ENCODE results near the gene C6orf89. TPM values are rescaled to one million over a fixed set of nuclear protein-coding genes. Genes with fewer than 3 reads are reported as not detected.
A peak's percentile ranks its signal among the peaks of the same experiment; 100 is the strongest.

C6orf89 gene
- total RNA-seq, 1 experiment from 2014 or later, result 32.9 TPM

DNA sequence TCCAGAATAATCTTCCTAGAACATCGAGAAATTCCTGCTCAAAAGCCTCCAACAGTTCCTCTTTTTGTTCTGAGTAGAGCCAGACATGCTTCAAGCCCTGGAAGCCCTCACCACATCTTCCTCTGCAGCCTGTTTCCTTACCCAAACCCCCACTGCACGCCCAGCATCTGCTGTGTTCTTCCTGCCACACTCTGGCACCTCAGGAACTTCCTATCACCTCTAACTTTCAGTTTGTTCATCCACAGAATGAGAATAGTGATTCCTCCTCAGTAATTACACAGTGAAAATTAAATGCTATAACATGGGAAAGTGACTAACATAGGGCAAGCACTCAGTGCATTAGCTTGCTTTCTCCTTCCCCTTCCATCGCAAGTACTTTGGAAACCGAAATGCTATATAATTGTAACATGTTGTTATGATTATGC, 26.3 kb downstream of the C6orf89 start:
- intact Hi-C loops (cut with micrococcal nuclease), result loop anchor here (10.0 kb wide), 1 partner anchor 293 kb away; no protein-coding TSS in a partner anchor
- H3K4me1 ChIP-seq (ENCODE audit: control insufficient read depth in 1 of 2, insufficient read depth in 2 of 2, low read length in 2 of 2), result peaks cover 24 to 47% of the 10 kb centered on the region in 2 experiments
- DNase-seq (ENCODE audit: low read depth, low spot score), result no peak

More for the DNA sequence above, 26.3 kb downstream of the C6orf89 start:
- TF ChIP-seq ZNF274 (IDR thresholded peaks at IDR 0.05; ENCODE audit: low read depth, low read length), result no peak
- TF ChIP-seq, protein P1, sequence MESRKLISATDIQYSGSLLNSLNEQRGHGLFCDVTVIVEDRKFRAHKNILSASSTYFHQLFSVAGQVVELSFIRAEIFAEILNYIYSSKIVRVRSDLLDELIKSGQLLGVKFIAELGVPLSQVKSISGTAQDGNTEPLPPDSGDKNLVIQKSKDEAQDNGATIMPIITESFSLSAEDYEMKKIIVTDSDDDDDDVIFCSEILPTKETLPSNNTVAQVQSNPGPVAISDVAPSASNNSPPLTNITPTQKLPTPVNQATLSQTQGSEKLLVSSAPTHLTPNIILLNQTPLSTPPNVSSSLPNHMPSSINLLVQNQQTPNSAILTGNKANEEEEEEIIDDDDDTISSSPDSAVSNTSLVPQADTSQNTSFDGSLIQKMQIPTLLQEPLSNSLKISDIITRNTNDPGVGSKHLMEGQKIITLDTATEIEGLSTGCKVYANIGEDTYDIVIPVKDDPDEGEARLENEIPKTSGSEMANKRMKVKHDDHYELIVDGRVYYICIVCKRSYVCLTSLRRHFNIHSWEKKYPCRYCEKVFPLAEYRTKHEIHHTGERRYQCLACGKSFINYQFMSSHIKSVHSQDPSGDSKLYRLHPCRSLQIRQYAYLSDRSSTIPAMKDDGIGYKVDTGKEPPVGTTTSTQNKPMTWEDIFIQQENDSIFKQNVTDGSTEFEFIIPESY (IDR thresholded peaks at IDR 0.05; ENCODE audit: extremely low read depth, insufficient replicate concordance, low read length), result no peak
- no peak for TF ChIP-seq SRF (IDR thresholded peaks at IDR 0.05; ENCODE audit: low read depth)
- no peak for TF ChIP-seq JUND (IDR thresholded peaks at IDR 0.05)
- TF ChIP-seq ELF1 (IDR thresholded peaks at IDR 0.05; ENCODE audit: borderline replicate concordance, low read depth), result no peak
- TF ChIP-seq CEBPB (IDR thresholded peaks at IDR 0.05; ENCODE audit: low read depth), result no peak
- TF ChIP-seq MAX (IDR thresholded peaks at IDR 0.05), result no peak
- TF ChIP-seq EGR1 (IDR thresholded peaks at IDR 0.05; ENCODE audit: low read depth), result no peak
- no peak for TF ChIP-seq SP1 (IDR thresholded peaks at IDR 0.05; ENCODE audit: low read depth)
- no peak for TF ChIP-seq FOSL1 (IDR thresholded peaks at IDR 0.05; ENCODE audit: low read depth)
- TF ChIP-seq ZFX (IDR thresholded peaks at IDR 0.05), result no peak
- H3K9me3 ChIP-seq (ENCODE audit: control insufficient read depth in 1 of 2, insufficient read depth in 1 of 2, low read depth in 1 of 2, low read length in 2 of 2), result no peaks in the 10 kb centered on the region
- H3K27me3 ChIP-seq (ENCODE audit: insufficient read depth, low read length), result no peaks in the 10 kb centered on the region
- H2AFZ ChIP-seq (ENCODE audit: low read depth, low read length, poor library complexity, severe bottlenecking), result no peak overlapping the region
- H3K9me2 ChIP-seq (ENCODE audit: insufficient read depth), result no peaks in the 10 kb centered on the region
- H3K4me3 ChIP-seq (replicated peaks in 1 of 2; ENCODE audit: low read depth in 1 of 2, low read length in 2 of 2), result no peak overlapping the region
- H3K9ac ChIP-seq (ENCODE audit: low read length), result no peak overlapping the region
- no peaks in the 10 kb centered on the region for H4K20me1 ChIP-seq (ENCODE audit: insufficient read depth)
- H3K36me3 ChIP-seq (ENCODE audit: control insufficient read depth in 1 of 2, insufficient read depth in 2 of 2, low read length in 2 of 2), result peaks cover 5 to 6% of the 10 kb centered on the region in 2 experiments; a peak in 2 of 4 replicates
- POLR2A ChIA-PET, result no interaction called here
- no peaks in the 10 kb centered on the region for H3K79me2 ChIP-seq (ENCODE audit: insufficient read depth, low read length)
- no peak for ATAC-seq
- RAD21 ChIA-PET (ENCODE audit: low non-redundant PET in 1 of 2, low total read pairs in 2 of 2, uncharacterized antibody in 2 of 2, unreplicated experiment in 2 of 2), result no interaction called here
- peak overlapping the region; percentile 44; the same call in 1 of the 2 replicates for H3K4me2 ChIP-seq (ENCODE audit: low read length)
- CTCF ChIA-PET, result no interaction called here
- no TSS peak for BruUV-seq (replicated peaks)
- H3K27ac ChIP-seq (ENCODE audit: low read depth, low read length), result no peak overlapping the region

All from HCT116 (cell line).